Activated CD4-positive, alpha-beta T cell treated with anti-CD3 and anti-CD28 coated beads for 4 hours (primary cell): ENCODE results near the gene SLC24A2.

ENCODE experiments used
- DNase-seq, 2 donors: peaks; one replicate each; pipeline ENCODE4 v3.0.0-alpha.2; 2020

SLC24A2 gene

DNA sequence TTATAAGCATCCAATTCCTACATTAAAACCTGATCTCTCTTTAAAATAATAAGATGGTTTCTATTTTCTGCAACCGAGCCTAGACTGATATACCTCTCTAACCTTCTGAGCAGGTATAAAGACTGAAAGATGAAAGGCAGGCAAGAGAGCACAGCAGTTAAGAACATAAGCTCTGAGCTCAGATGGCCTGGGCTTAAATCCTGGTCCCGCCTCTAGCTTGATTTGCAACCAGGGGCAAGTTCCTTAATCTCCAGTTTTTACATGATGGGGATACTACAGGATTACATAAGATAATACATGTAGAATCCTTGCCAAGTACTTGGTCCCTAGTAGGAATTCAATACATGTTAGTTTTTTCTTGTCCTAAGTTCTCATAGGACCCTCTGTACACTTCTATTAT, 33.9 kb downstream of the SLC24A2 start:
- no peak for DNase-seq

GRCh38 chr9:19748278-19749126, 40.3 kb downstream of the SLC24A2 start:
- DNase-seq: no peak

GRCh38 chr9:19746223-19746622, 42.6 kb downstream of the SLC24A2 start:
- no peak for DNase-seq

- DNase-seq: no peak
Observed at GRCh38 chr9:19741178-19741577, 47.7 kb downstream of the SLC24A2 start.
